Endodermal cell (in vitro differentiated cells): Measurements from ENCODE around the gene PIN1. TPM values are rescaled to one million over a fixed set of nuclear protein-coding genes. Genes with fewer than 3 reads are reported as not detected.
A peak's percentile ranks its signal among the peaks of the same experiment; 100 is the strongest.

ENCODE experiments used
- DNase-seq: peaks from one replicate; pipeline ENCODE4 v3.0.0-alpha.2; 2017
- H3K27ac ChIP-seq: 2 replicates; pipeline ENCODE4 v1.5.1; 2013; ENCODE audit warnings: mild to moderate bottlenecking, low read depth, low read length, moderate library complexity
- H3K27me3 ChIP-seq: 2 replicates; pipeline ENCODE4 v1.6.1; 2013; ENCODE audit warnings: mild to moderate bottlenecking, low read length, moderate library complexity; ENCODE audit not compliant: insufficient read depth, control insufficient read depth, poor library complexity, severe bottlenecking
- H3K36me3 ChIP-seq: 2 replicates; pipeline ENCODE4 v1.7.0; 2013; ENCODE audit warnings: mild to moderate bottlenecking, low read length, moderate library complexity; ENCODE audit not compliant: control insufficient read depth, insufficient read depth
- H3K4me1 ChIP-seq: one replicate; pipeline ENCODE4 v1.7.0; 2013; ENCODE audit warnings: low read length; ENCODE audit not compliant: control insufficient read depth, insufficient read depth
- H3K4me3 ChIP-seq: 2 replicates; pipeline ENCODE4 v1.5.1; 2013; ENCODE audit warnings: mild to moderate bottlenecking, low read length, moderate library complexity
- H3K9ac ChIP-seq: 2 replicates; pipeline ENCODE4 v1.6.1; 2013; ENCODE audit warnings: mild to moderate bottlenecking, low read length, moderate library complexity; ENCODE audit not compliant: poor library complexity, severe bottlenecking; ENCODE audit errors: extremely low read depth
- H3K9me3 ChIP-seq: 2 replicates; pipeline ENCODE4 v1.6.1; 2013; ENCODE audit warnings: mild to moderate bottlenecking, low read length, moderate library complexity; ENCODE audit not compliant: control insufficient read depth
- H3K27ac Mint-ChIP-seq: 2 replicates; pipeline ENCODE4 v1.8.0; 2020; ENCODE audit warnings: mixed read lengths
- H3K27me3 Mint-ChIP-seq: 2 replicates; pipeline ENCODE4 v1.8.0; 2021; ENCODE audit warnings: mild to moderate bottlenecking, mixed read lengths; ENCODE audit not compliant: insufficient read depth
- H3K36me3 Mint-ChIP-seq: 2 replicates; pipeline ENCODE4 v1.8.0; 2020; ENCODE audit warnings: low read depth, mixed read lengths
- H3K4me1 Mint-ChIP-seq: 2 replicates; pipeline ENCODE4 v1.8.0; 2020; ENCODE audit warnings: mixed read lengths
- H3K4me3 Mint-ChIP-seq: 2 replicates; pipeline ENCODE4 v1.8.0; 2020; ENCODE audit warnings: mild to moderate bottlenecking, moderate library complexity, mixed read lengths
- H3K9me3 Mint-ChIP-seq: 2 replicates; pipeline ENCODE4 v1.8.0; 2020; ENCODE audit warnings: mild to moderate bottlenecking, mixed read lengths
- WGBS, 2 experiments: methylation state at CpG; one replicate each; pipeline versions ENCODE4 v1.1.5 to v1.1.7; 2013; ENCODE audit warnings: missing lambda C conversion rate in 2 of 2, mixed read lengths in 1 of 2; ENCODE audit not compliant: insufficient coverage in 1 of 2, insufficient read length in 1 of 2; 5-methylcytosine and 5-hydroxymethylcytosine counted together
- total RNA-seq, 2 donors: library from RNA; stranded (reverse); fragmentation: NEBNext Ultra II Directional in 1 of 2; extraction: Animal tissue kit (Norgen Biotek cat#: 25700) in 1 of 2; gene quantifications; 2 replicates in 1 of 2; 3 replicates in 1 of 2; pipeline ENCODE4 v1.2.1, GENCODE V29; 2021
- TF ChIP-seq, protein P1 (sequence below): fragments of 200-600 bp; sonication (generic); conservative IDR thresholded peaks from 2 replicates; pipeline ENCODE4 v1.5.0; 2021; ENCODE audit warnings: antibody characterized with exemption, mild to moderate bottlenecking

The PIN1 gene
- total RNA-seq, 2 donors from 2014 or later, result 92.4 to 101 TPM

DNA sequence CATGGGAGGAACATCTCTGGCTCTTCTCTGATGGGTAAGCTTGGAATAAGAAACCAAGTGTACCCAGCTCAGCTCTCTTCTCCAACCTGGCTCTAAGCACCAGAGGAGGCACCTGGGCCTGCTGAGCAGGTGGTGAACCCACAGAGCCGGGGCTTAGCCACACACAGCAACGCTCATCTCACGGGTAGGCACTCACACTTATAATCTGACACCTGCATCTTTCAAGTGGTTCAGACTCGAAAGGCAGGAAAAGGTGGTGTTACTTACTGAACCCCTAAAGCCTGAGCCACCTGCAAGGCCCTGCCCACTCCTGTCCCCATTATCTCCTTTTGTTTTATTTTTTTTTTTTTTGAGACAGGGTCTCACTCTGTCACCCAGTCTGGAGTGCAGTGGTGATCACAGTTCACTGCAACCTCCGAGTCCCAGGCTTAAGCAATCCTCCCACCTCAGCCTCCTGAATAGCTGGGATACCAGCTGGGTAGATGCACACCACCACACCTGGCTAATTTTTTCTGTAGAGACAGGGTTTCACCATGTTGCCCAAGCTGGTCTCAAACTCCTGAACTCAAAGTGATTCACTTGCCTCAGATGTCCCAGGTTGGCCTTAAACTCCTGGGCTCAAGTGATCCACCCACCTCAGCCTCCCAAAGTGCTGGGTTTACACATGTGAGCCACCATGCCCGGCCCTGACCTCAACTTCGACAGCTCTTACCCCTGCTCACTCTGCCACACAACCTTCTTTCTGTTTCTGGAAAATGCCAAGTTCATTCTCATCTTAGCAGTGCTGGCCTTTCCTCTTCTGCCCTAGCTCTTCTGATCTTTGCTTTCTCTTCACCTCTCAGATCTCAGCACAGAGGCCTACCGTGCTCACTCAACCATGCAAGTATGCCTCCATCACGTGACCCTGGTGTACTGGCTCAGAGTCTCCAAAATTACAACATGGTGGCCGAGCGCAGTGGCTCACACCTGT lies 26.0 kb upstream of the PIN1 start:
- no peak overlapping the region for H3K9ac ChIP-seq
- Mint-ChIP-seq H3K27me3 (no peaks in the 10 kb centered on the region), H3K27ac (no peak overlapping the region), H3K4me1 (no peaks in the 10 kb centered on the region), H3K36me3 (peaks cover 49% of the 10 kb centered on the region), H3K9me3 (peaks cover 3% of the 10 kb centered on the region), H3K4me3 (no peak overlapping the region)
- H3K4me1 ChIP-seq, result no peaks in the 10 kb centered on the region
- no peak for DNase-seq
- H3K27ac ChIP-seq, result no peak overlapping the region
- 93 to 96% methylated on average over 9 to 11 of the region's 11 CpGs for WGBS, 2 experiments
- no peaks in the 10 kb centered on the region for H3K9me3 ChIP-seq
- H3K27me3 ChIP-seq, result no peaks in the 10 kb centered on the region
- TF ChIP-seq, protein P1, sequence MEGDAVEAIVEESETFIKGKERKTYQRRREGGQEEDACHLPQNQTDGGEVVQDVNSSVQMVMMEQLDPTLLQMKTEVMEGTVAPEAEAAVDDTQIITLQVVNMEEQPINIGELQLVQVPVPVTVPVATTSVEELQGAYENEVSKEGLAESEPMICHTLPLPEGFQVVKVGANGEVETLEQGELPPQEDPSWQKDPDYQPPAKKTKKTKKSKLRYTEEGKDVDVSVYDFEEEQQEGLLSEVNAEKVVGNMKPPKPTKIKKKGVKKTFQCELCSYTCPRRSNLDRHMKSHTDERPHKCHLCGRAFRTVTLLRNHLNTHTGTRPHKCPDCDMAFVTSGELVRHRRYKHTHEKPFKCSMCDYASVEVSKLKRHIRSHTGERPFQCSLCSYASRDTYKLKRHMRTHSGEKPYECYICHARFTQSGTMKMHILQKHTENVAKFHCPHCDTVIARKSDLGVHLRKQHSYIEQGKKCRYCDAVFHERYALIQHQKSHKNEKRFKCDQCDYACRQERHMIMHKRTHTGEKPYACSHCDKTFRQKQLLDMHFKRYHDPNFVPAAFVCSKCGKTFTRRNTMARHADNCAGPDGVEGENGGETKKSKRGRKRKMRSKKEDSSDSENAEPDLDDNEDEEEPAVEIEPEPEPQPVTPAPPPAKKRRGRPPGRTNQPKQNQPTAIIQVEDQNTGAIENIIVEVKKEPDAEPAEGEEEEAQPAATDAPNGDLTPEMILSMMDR, result no peak
- peaks cover 53% of the 10 kb centered on the region for H3K36me3 ChIP-seq
- H3K4me3 ChIP-seq, result no peak overlapping the region

DNA sequence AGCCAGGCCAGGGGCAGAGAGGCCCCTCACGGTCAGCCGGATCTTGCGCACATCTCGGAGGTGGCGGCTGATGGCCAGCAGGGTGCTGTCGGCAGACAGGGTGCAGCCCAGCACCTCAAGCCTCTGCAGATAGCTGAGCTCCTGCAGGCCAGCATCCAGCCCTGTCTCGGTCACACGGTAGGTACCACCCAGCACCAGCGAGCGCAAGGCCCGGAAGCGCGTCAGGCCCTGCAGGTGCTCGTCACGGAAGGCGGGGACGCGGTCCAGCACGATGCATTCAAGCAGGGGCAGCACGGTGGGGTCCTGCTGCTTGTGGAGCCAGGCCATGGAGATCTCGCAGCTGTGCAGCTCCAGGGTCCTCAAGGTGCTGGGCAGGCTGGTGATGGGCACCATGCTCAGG lies 24.0 kb upstream of the PIN1 start:
- H3K27ac ChIP-seq, result no peak overlapping the region
- H3K27ac Mint-ChIP-seq, result no peak overlapping the region
- WGBS, 2 experiments, result 96 to 99% methylated on average over 12 to 21 of the region's 21 CpGs
- H3K4me3 Mint-ChIP-seq, result no peak overlapping the region
- H3K4me1 Mint-ChIP-seq, result no peaks in the 10 kb centered on the region
- no peaks in the 10 kb centered on the region for H3K4me1 ChIP-seq
- DNase-seq, result no peak
- H3K9me3 ChIP-seq, result peaks cover 6% of the 10 kb centered on the region
- H3K36me3 ChIP-seq, result peaks cover 58% of the 10 kb centered on the region
- no peaks in the 10 kb centered on the region for H3K27me3 Mint-ChIP-seq
- TF ChIP-seq, protein P1, result no peak
- peaks cover 19% of the 10 kb centered on the region for H3K9me3 Mint-ChIP-seq
- H3K27me3 ChIP-seq, result no peaks in the 10 kb centered on the region
- H3K4me3 ChIP-seq, result no peak overlapping the region
- no peak overlapping the region for H3K9ac ChIP-seq
- H3K36me3 Mint-ChIP-seq, result peaks cover 57% of the 10 kb centered on the region

DNA sequence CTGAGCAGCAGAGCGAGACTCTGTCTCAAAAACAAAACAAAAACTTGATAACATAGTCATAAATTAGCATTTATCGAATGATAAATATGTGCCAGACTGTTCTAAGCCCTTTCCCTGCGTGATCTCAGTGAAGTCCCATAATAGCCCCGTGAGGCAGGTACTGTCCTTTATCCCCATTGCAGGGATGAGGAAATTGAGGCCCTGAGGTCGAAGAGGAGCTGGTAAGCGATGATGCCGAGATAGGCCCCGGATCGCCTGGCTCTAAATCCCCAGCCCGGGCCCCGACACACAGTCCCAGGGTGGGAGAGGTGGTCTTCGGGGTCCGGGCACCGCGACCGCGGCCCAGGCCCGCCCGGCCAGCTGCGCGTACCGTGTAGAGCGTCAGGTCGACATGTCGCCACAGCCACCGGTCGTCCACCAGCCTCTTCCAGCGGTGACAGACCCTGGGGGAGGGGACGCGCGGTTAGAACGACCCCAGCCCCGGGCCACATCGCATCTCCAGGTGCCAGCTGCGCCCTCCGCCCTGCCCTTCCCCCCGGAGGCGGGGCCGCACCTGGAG lies 16.9 kb upstream of the PIN1 start:
- Histone ChIP-seq H3K4me3 (peak overlapping the region; percentile 86), H3K4me1 (no peaks in the 10 kb centered on the region), H3K36me3 (peaks cover 25% of the 10 kb centered on the region), H3K9ac (peak overlapping the region; percentile 54), H3K27ac (peak overlapping the region; percentile 93), H3K9me3 (peaks cover 15% of the 10 kb centered on the region), H3K27me3 (no peaks in the 10 kb centered on the region)
- peak overlapping the region; percentile 95 for H3K27ac Mint-ChIP-seq
- DNase-seq, result no peak
- TF ChIP-seq, protein P1, result no peak
- H3K9me3 Mint-ChIP-seq, result peaks cover 25% of the 10 kb centered on the region
- WGBS, 2 experiments, result 5 to 12% methylated on average over 15 to 39 of the region's 39 CpGs
- no peaks in the 10 kb centered on the region for H3K27me3 Mint-ChIP-seq
- peaks cover 38% of the 10 kb centered on the region for H3K36me3 Mint-ChIP-seq
- H3K4me1 Mint-ChIP-seq, result peaks cover 7% of the 10 kb centered on the region
- peak overlapping the region; percentile 86 for H3K4me3 Mint-ChIP-seq
